Placental pericyte (primary cell): Measurements from ENCODE around the gene KRTAP4-16. TPM values are rescaled to one million over a fixed set of nuclear protein-coding genes. Genes with fewer than 3 reads are reported as not detected.

ENCODE experiments used
- total RNA-seq: library from RNA; depleted of rRNA; stranded (reverse); fragments of >200 nt; gene quantifications from 2 replicates; pipeline ENCODE4 v1.2.3, GENCODE V29; 2012

Gene KRTAP4-16
- total RNA-seq: not detected in 2 replicates

DNA sequence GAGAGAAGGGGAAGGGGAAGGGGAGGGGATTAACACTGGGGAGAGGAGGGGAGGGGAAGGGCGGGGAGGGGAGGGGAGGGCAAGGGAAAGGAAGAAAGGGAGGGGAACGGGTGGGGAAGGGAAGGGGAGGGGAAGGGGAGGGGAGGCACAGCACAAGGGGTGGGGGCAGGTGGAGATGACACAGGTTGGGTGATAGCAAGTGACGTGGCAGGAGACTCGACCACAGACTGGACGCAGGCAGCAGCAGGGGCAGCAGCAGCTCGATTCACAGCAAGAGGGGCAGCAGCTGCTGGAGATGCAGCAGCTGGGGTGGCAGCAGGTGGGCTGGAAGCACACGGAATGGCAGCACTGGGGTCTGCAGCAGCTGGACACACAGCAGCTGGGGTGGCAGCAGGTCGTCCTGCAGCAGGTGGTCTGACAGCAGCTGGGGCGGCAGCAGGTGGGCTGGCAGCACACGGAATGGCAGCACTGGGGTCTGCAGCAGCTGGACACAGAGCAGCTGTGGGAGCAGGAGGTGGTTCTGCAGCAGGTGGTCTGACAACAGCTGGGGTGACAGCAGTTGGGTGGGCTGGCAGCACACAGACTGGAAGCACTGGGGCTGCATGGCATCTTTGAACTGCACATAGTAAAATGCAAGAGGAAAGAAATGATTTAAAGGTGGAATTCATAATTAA is at the start of gene KRTAP4-16:
Gene KRTAP4-16 (minus strand): TSS at position 624 of the 674 bp plus-strand sequence. CDS start 0 bp downstream, at position 624.

DNA sequence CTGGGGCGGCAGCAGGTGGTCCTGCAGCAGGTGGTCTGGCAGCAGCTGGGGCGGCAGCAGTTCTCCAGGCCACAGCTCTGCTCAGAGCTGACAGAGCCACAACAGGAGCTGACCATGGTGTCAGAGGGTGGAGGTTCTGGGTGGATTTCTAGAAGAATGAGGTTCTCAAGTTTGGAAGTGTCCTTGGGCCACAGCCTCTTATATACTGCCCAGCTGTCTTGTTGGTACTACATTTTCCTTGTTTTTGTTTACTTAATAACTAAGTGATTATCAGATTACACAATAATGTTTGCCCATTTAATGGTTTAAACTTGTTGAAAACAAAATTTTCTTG is 47.6 kb upstream of the KRTAP4-16 start, which contains the start of gene KRTAP4-5:
Gene KRTAP4-5 (minus strand): TSS at position 174 of the 334 bp plus-strand sequence. CDS start 58 bp downstream, at position 116.

GRCh38 chr17:41140360-41141131 is 38.5 kb upstream of the KRTAP4-16 start, which contains the start of gene KRTAP4-6:
Gene KRTAP4-6 (minus strand): TSS chr17:41140544. CDS start chr17:41140487, 57 bp downstream.

DNA sequence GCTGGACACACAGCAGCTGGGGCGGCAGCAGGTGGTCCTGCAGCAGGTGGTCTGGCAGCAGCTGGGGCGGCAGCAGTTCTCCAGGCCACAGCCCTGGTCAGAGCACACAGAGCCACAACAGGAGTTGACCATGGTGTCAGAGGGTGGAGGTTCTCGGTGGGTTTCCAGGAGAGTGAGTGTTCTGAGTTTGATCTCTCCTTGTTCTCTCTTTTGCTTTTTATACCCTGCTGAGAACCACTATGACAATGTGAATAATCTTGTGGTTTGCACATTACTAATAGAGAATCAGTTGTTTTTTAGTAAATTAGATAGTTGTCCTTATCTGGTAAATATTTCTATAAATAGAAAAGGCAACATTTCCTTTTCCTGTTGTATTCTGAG is 22.0 kb upstream of the KRTAP4-16 start, which contains the start of gene KRTAP4-12:
Gene KRTAP4-12 (minus strand): TSS at position 192 of the 381 bp plus-strand sequence. CDS start 60 bp downstream, at position 132.

GRCh38 chr17:41117846-41118386 is 15.9 kb upstream of the KRTAP4-16 start, which contains the start of gene KRTAP4-11:
Gene KRTAP4-11 (minus strand): TSS chr17:41118373. CDS start chr17:41118315, 58 bp downstream.

DNA sequence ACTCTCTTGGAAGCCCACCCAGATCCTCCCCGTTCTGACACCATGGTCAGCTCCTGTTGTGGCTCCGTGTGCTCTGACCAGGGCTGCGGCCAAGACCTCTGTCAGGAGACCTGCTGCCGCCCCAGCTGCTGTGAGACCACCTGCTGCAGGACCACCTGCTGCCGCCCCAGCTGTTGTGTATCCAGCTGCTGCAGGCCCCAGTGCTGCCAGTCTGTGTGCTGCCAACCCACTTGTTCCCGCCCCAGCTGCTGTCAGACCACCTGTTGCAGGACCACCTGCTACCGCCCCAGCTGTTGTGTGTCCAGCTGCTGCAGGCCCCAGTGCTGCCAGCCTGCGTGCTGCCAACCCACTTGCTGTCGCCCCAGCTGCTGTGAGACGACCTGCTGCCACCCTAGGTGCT is 3.3 kb upstream of the KRTAP4-16 start, which contains the start of gene KRTAP4-9:
Gene KRTAP4-9 (plus strand): TSS at position 43 of the 400 bp plus-strand sequence. CDS start 0 bp downstream, at position 43.

GRCh38 chr17:41098042-41098441 is 4.0 kb downstream of the KRTAP4-16 start, which contains the start of gene KRTAP4-8:
Gene KRTAP4-8 (minus strand): TSS chr17:41098142. CDS start chr17:41098084, 58 bp downstream.

GRCh38 chr17:41084100-41084856 is 17.7 kb downstream of the KRTAP4-16 start, which contains the start of gene KRTAP4-7:
Gene KRTAP4-7 (plus strand): TSS chr17:41084150. CDS start chr17:41084207, 57 bp downstream.

GRCh38 chr17:41065829-41066624 is 36.0 kb downstream of the KRTAP4-16 start, which contains the start of gene KRTAP2-4:
Gene KRTAP2-4 (minus strand): TSS chr17:41065879. CDS start chr17:41065845, 34 bp downstream.

GRCh38 chr17:41060052-41060604 is 41.9 kb downstream of the KRTAP4-16 start, which contains the start of gene KRTAP2-3:
Gene KRTAP2-3 (minus strand): TSS chr17:41060114. CDS start chr17:41060050, 64 bp downstream.

GRCh38 chr17:41055130-41055529 is 46.9 kb downstream of the KRTAP4-16 start, which contains the start of gene KRTAP2-2:
Gene KRTAP2-2 (minus strand): TSS chr17:41055230. CDS start chr17:41055211, 19 bp downstream.

Other genes starting within 250 kb of the KRTAP4-16 start
- gene KRT12, start 235.0 kb downstream of the KRTAP4-16 start, total RNA-seq: 0.43 TPM in 1 of 2 replicates, not detected in the other
- not detected in 2 replicates for gene KRT20, start 217.0 kb downstream of the KRTAP4-16 start, total RNA-seq
- gene KRT23, start 164.6 kb downstream of the KRTAP4-16 start, total RNA-seq: 0.22 TPM in 1 of 2 replicates, not detected in the other
- gene KRT39, start 135.3 kb downstream of the KRTAP4-16 start, total RNA-seq: 0.43 TPM in 1 of 2 replicates, not detected in the other
- gene KRT40, start 117.9 kb downstream of the KRTAP4-16 start, total RNA-seq: 0.14 TPM in 1 of 2 replicates, not detected in the other
- gene KRTAP3-3, start 108.0 kb downstream of the KRTAP4-16 start, total RNA-seq: not detected in 2 replicates
- gene KRTAP3-2, start 102.3 kb downstream of the KRTAP4-16 start, total RNA-seq: not detected in 2 replicates
- gene KRTAP3-1, start 93.1 kb downstream of the KRTAP4-16 start, total RNA-seq: not detected in 2 replicates
- gene KRTAP1-5, start 75.0 kb downstream of the KRTAP4-16 start, total RNA-seq: 1.5 and 14.2 TPM in 2 replicates
- not detected in 2 replicates for gene KRTAP1-4, start 72.0 kb downstream of the KRTAP4-16 start, total RNA-seq
- gene KRTAP1-3, start 67.3 kb downstream of the KRTAP4-16 start, total RNA-seq: not detected in 2 replicates
- not detected in 2 replicates for gene KRTAP1-1, start 60.8 kb downstream of the KRTAP4-16 start, total RNA-seq
- gene KRTAP2-1, start 54.9 kb downstream of the KRTAP4-16 start, total RNA-seq: not detected in 2 replicates
- not detected in 2 replicates for gene KRTAP2-2, start 47.0 kb downstream of the KRTAP4-16 start, total RNA-seq
- 0.72 TPM in 1 of 2 replicates, not detected in the other for gene KRTAP2-3, start 42.1 kb downstream of the KRTAP4-16 start, total RNA-seq
- not detected in 2 replicates for gene KRTAP2-4, start 36.3 kb downstream of the KRTAP4-16 start, total RNA-seq
- not detected in 2 replicates for gene KRTAP4-7, start 18.1 kb downstream of the KRTAP4-16 start, total RNA-seq
- gene KRTAP4-8, start 4.1 kb downstream of the KRTAP4-16 start, total RNA-seq: not detected in 2 replicates
- gene KRTAP4-9, start 3.2 kb upstream of the KRTAP4-16 start, total RNA-seq: not detected in 2 replicates
- gene KRTAP4-11, start 16.2 kb upstream of the KRTAP4-16 start, total RNA-seq: not detected in 2 replicates
- not detected in 2 replicates for gene KRTAP4-12, start 22.0 kb upstream of the KRTAP4-16 start, total RNA-seq
- gene KRTAP4-6, start 38.3 kb upstream of the KRTAP4-16 start, total RNA-seq: not detected in 2 replicates
- gene KRTAP4-5, start 47.6 kb upstream of the KRTAP4-16 start, total RNA-seq: not detected in 2 replicates
- gene KRTAP4-4, start 58.5 kb upstream of the KRTAP4-16 start, total RNA-seq: not detected in 2 replicates
- gene KRTAP4-3, start 66.0 kb upstream of the KRTAP4-16 start, total RNA-seq: not detected in 2 replicates
- not detected in 2 replicates for gene KRTAP4-2, start 76.0 kb upstream of the KRTAP4-16 start, total RNA-seq
- gene KRTAP4-1, start 82.7 kb upstream of the KRTAP4-16 start, total RNA-seq: not detected in 2 replicates
- not detected in 2 replicates for gene KRTAP9-1, start 87.7 kb upstream of the KRTAP4-16 start, total RNA-seq
- gene KRTAP9-2, start 124.4 kb upstream of the KRTAP4-16 start, total RNA-seq: not detected in 2 replicates
- not detected in 2 replicates for gene KRTAP9-3, start 130.2 kb upstream of the KRTAP4-16 start, total RNA-seq
- gene KRTAP9-8, start 135.8 kb upstream of the KRTAP4-16 start, total RNA-seq: not detected in 2 replicates
- gene KRTAP9-4, start 147.5 kb upstream of the KRTAP4-16 start, total RNA-seq: not detected in 2 replicates
- gene KRTAP9-9, start 153.2 kb upstream of the KRTAP4-16 start, total RNA-seq: not detected in 2 replicates
- gene KRTAP9-6, start 163.2 kb upstream of the KRTAP4-16 start, total RNA-seq: not detected in 2 replicates
- not detected in 2 replicates for gene KRTAP9-7, start 173.5 kb upstream of the KRTAP4-16 start, total RNA-seq
- not detected in 2 replicates for gene KRTAP29-1, start 200.6 kb upstream of the KRTAP4-16 start, total RNA-seq
- gene KRTAP16-1, start 207.1 kb upstream of the KRTAP4-16 start, total RNA-seq: not detected in 2 replicates
- gene KRTAP17-1, start 213.5 kb upstream of the KRTAP4-16 start, total RNA-seq: not detected in 2 replicates
- not detected in 2 replicates for gene KRT33A, start 248.6 kb upstream of the KRTAP4-16 start, total RNA-seq